ENCODE data around the gene ATXN10.

GRCh38 chr22:45775569-45776312, 104.1 kb downstream of the ATXN10 start:
- TF ChIP-seq FOXM1 (IDR thresholded peaks at IDR 0.05; ENCODE audit: borderline replicate concordance) (no peak), HDGF (IDR thresholded peaks at IDR 0.05; ENCODE audit: borderline replicate concordance) (no peak), ZNF384 (IDR thresholded peaks at IDR 0.05) (no peak), SUZ12 (IDR thresholded peaks at IDR 0.05) (no peak), SP1 (IDR thresholded peaks at IDR 0.05) (no peak), BHLHE40 (IDR thresholded peaks at IDR 0.05; ENCODE audit: borderline replicate concordance) (no peak), TARDBP (IDR thresholded peaks at IDR 0.05) (no peak), ELF4 (IDR thresholded peaks at IDR 0.05) (no peak), PKNOX1 (IDR thresholded peaks at IDR 0.05) (no peak), CTBP1 (IDR thresholded peaks at IDR 0.05; ENCODE audit: borderline replicate concordance) (no peak), FOXA1 (IDR thresholded peaks at IDR 0.05) (no peak)
